ENCODE results near the gene DIP2C.

DNA sequence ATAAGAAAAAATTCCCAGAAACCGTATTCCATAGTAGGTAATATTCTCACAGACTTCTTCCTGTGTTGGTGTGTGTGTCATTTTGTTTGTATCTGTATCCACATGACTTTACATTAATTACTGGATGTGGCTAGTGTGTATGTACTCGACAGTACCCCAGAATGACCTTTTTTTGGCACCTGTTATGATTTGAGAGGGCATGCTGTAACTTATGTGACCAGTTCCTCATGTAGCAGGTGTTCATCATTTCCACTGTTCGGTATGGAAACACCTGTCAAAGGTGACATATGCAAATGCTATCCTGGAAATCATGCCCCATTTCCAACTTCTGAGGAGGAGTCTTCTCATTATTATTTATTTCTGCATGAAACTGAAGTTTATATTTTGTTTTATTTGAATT, 464.9 kb downstream of the DIP2C start:
- TF ChIP-seq, protein P1, sequence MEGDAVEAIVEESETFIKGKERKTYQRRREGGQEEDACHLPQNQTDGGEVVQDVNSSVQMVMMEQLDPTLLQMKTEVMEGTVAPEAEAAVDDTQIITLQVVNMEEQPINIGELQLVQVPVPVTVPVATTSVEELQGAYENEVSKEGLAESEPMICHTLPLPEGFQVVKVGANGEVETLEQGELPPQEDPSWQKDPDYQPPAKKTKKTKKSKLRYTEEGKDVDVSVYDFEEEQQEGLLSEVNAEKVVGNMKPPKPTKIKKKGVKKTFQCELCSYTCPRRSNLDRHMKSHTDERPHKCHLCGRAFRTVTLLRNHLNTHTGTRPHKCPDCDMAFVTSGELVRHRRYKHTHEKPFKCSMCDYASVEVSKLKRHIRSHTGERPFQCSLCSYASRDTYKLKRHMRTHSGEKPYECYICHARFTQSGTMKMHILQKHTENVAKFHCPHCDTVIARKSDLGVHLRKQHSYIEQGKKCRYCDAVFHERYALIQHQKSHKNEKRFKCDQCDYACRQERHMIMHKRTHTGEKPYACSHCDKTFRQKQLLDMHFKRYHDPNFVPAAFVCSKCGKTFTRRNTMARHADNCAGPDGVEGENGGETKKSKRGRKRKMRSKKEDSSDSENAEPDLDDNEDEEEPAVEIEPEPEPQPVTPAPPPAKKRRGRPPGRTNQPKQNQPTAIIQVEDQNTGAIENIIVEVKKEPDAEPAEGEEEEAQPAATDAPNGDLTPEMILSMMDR (IDR thresholded peaks at IDR 0.05), result no peak
- no peak for TF ChIP-seq POLR2A (IDR thresholded peaks at IDR 0.05)
- TF ChIP-seq EP300 (IDR thresholded peaks at IDR 0.05), result no peak
- no peak for TF ChIP-seq POLR2AphosphoS5 (IDR thresholded peaks at IDR 0.05)

Data from stomach (tissue), 4 donors.